GM18858 (cell line): ENCODE data around the gene OR4N2.
"Not testable (repeated sequence)": the region's sequence is repeated elsewhere in the genome, so short reads cannot be mapped to it uniquely, and the experiment has no call there.

Experiments
- ATAC-seq: cut with Tn5 transposase; IDR thresholded peaks from one replicate; pipeline ENCODE4 v1.9.1; 2021; ENCODE audit not compliant: unreplicated experiment

Gene OR4N2

GRCh38 chr14:19834203-19834848 is 30.8 kb downstream of the OR4N2 start:
- ATAC-seq = not testable (repeated sequence)

DNA sequence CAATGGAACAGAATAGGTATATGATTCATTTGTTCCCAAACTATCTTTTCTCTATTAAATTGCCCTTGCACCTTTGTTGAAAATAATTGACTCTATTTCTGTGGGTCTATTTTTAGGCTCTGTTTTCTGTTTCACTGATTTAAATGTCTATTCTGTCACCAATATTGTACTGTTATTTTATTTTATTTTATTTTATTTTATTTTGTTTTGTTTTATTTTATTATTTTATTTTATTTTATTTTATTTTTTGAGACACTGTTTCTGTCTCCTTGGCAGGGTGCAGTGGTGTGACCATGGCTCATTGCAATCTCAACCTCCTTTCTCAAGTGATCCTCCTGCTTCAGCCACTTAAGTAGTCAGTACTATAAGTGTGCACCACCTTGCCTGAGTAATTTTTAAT is 34.9 kb downstream of the OR4N2 start:
- ATAC-seq = no peak

- no peak for ATAC-seq
These were observed 47.8 kb downstream of the OR4N2 start for GRCh38 chr14:19851365-19851764.

- ATAC-seq = not testable (repeated sequence)
These were observed 62.6 kb downstream of the OR4N2 start for GRCh38 chr14:19866061-19866669.

DNA sequence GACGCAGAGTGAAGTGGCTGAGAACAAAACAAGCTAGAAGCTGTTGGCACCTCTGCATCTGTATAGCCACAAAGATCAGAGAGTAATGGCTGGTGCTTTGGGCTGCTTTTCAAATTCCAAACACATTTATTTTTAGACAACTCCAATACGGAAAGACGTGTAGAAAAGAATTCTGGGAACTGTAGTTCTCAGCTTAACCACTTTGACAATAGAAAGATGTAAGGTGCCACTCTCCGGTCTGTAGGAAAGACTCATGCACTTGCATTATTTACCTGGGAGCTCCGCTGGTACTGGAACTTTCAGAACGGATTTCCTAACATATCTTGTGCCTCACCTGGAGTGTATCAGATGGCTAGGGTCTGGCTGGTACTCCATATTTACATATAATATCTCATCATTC is 69.6 kb downstream of the OR4N2 start:
- no peak for ATAC-seq

DNA sequence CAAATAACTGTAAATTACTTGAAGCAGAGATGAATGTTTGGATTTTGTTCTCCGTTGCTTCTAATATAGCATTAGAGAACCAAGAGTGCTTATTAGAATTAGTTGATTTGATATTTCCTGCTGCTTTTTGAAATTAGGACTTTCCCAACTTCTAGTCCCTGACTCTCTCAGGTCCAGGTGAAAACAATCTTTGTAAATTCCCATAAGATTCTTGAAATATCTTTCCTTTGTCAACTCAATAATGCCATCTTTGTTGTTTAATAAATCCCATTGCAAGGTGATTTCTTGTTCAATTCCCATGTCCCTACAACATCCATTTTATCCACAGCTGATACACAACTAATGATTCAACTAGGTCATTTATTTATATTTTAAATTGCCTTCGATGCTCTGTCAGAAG is 71.3 kb downstream of the OR4N2 start, which contains the start of gene OR4K2:
Gene OR4K2, plus strand, starts transcription at position 301 of the 400 bp plus-strand sequence. CDS start 1,126 bp downstream, outside the sequence.
- no peak for ATAC-seq

GRCh38 chr14:19878029-19878642 is 74.6 kb downstream of the OR4N2 start:
- no peak for ATAC-seq
